Natural killer cell treated with Interleukin-12 subunit alpha and Interleukin-12 subunit beta and Interleukin-15 and Interleukin-18, amount 100 ng/mL, for 72 hours (primary cell): ENCODE measurements around the gene TMED8. TPM values are rescaled to one million over a fixed set of nuclear protein-coding genes. Genes with fewer than 3 reads are reported as not detected.
"Not testable (repeated sequence)": the region's sequence is repeated elsewhere in the genome, so short reads cannot be mapped to it uniquely, and the experiment has no call there.

Source experiments
- ATAC-seq, 2 donors: fragments of 150-1000 bp; cut with Tn5 transposase in 1 of 2; sonication (Bioruptor Pico), chemical (Tn5 transposase) in 1 of 2; 2 replicates each; pipeline ENCODE4 v1.10.0; 2021
- DNase-seq: peaks from one replicate; pipeline ENCODE4 v3.0.0; 2022; ENCODE audit warnings: low spot score
- H3K27ac Mint-ChIP-seq, 2 donors: 1 replicate in 1 of 2; 2 replicates in 1 of 2; pipeline ENCODE4 v1.8.0; 2022; ENCODE audit warnings: mixed read lengths in 2 of 2, mild to moderate bottlenecking in 1 of 2, moderate library complexity in 1 of 2
- H3K27me3 Mint-ChIP-seq, 2 donors: 1 replicate in 1 of 2; 2 replicates in 1 of 2; pipeline ENCODE4 v1.8.0; 2022; ENCODE audit warnings: mixed read lengths in 2 of 2
- H3K36me3 Mint-ChIP-seq: one replicate; pipeline ENCODE4 v1.8.0; 2022; ENCODE audit warnings: mixed read lengths
- H3K4me1 Mint-ChIP-seq, 2 donors: 1 replicate in 1 of 2; 2 replicates in 1 of 2; pipeline ENCODE4 v1.8.0; 2022; ENCODE audit warnings: low read depth in 2 of 2, mixed read lengths in 2 of 2, mild to moderate bottlenecking in 1 of 2
- H3K4me3 Mint-ChIP-seq: one replicate; pipeline ENCODE4 v1.8.0; 2022; ENCODE audit warnings: mixed read lengths
- H3K9me3 Mint-ChIP-seq: 2 replicates; pipeline ENCODE4 v1.8.0; 2022; ENCODE audit warnings: mixed read lengths
- total RNA-seq, 2 donors: library from RNA; stranded (reverse); gene quantifications; one replicate each; pipeline ENCODE4 v1.2.3, GENCODE V29; 2022

Gene TMED8
- total RNA-seq, 2 donors from 2014 or later, result 23.3 to 25.0 TPM

DNA sequence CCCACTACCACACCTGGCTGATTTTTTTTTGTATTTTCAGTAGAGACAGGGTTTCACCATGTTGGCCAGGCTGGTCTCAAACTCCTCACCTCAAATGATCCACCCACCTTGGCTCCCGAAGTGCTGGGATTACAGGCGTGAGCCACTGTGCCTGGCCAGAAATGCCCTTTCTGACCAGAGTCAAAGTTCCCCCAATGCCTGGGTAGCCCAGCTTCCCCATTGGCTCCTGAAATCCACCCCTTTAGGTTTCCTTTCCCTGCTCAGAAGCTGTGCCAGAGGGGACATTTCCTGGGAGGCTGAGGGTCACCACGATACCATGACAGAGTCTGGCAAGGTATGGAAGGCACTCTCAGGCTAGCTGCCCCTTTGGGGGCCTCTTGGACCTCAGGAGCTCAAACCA is 52.6 kb downstream of the TMED8 start:
- ATAC-seq, result no peak
- no peak for DNase-seq
- Mint-ChIP-seq H3K9me3 (no peaks in the 10 kb centered on the region), H3K36me3 (no peaks in the 10 kb centered on the region), H3K27me3 (no peaks in the 10 kb centered on the region), H3K4me3 (no peak overlapping the region), H3K27ac (no peak overlapping the region), H3K4me1 (peaks cover 12 to 17% of the 10 kb centered on the region in 2 donors)

DNA sequence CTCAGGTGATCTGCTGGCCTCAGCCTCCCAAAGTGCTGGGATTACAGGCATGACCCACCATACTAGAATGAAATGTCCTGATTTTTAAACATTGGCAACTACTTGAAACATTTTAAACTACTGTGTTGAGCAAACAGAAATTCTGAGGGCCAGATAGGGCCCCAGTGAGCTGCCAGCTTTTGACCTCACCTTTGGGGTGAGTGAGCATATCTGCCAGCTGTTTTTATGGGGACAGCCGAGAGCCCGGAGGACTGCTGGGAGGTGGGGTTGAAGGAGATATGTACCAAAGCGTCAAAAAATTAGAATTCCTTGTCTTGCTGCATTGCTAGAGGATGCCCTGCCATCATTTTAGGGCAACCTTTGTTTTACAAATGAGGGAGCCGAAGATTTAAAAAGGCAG is 53.3 kb downstream of the TMED8 start:
- Mint-ChIP-seq H3K27me3 (no peaks in the 10 kb centered on the region), H3K4me1 (peaks cover 12 to 17% of the 10 kb centered on the region in 2 donors), H3K36me3 (no peaks in the 10 kb centered on the region), H3K27ac (no peak overlapping the region), H3K4me3 (no peak overlapping the region), H3K9me3 (no peaks in the 10 kb centered on the region)
- ATAC-seq (no peak), DNase-seq (no peak)

- ATAC-seq (no peak), DNase-seq (no peak)
- H3K27ac Mint-ChIP-seq, result peak overlapping the region in 1 of 2 donors; percentile 97
- no peak overlapping the region for H3K4me3 Mint-ChIP-seq
- no peaks in the 10 kb centered on the region for H3K27me3 Mint-ChIP-seq
- no peaks in the 10 kb centered on the region for H3K9me3 Mint-ChIP-seq
- peaks cover 12 to 17% of the 10 kb centered on the region in 2 donors for H3K4me1 Mint-ChIP-seq
- no peaks in the 10 kb centered on the region for H3K36me3 Mint-ChIP-seq
These were observed 53.9 kb downstream of the TMED8 start for GRCh38 chr14:77322951-77323350.

- H3K36me3 Mint-ChIP-seq, result no peaks in the 10 kb centered on the region
- H3K4me1 Mint-ChIP-seq, result peaks cover 12 to 17% of the 10 kb centered on the region in 2 donors
- H3K27ac Mint-ChIP-seq, result peak overlapping the region; percentile 93 to 97
- DNase-seq (no peak), ATAC-seq (no peak)
- H3K9me3 Mint-ChIP-seq, result no peaks in the 10 kb centered on the region
- peak overlapping the region; percentile 90 for H3K4me3 Mint-ChIP-seq
- H3K27me3 Mint-ChIP-seq, result no peaks in the 10 kb centered on the region
These were observed 54.5 kb downstream of the TMED8 start for GRCh38 chr14:77322250-77322902.

- Mint-ChIP-seq H3K4me3 (peak within 1 kb of the TSS; percentile 90), H3K27me3 (no peaks in the 10 kb centered on the region), H3K36me3 (no peaks in the 10 kb centered on the region), H3K4me1 (peaks cover 12 to 17% of the 10 kb centered on the region in 2 donors), H3K9me3 (no peaks in the 10 kb centered on the region), H3K27ac (peak within 1 kb of the TSS; percentile 93 to 97)
- DNase-seq (peak; percentile 95), ATAC-seq (peak; percentile 79 to 87)
These were observed 56.5 kb downstream of the TMED8 start, which contains the start of gene POMT2 for GRCh38 chr14:77320238-77320935. POMT2 (minus strand) TSS chr14:77320883; CDS start chr14:77320681, 202 bp downstream.

DNA sequence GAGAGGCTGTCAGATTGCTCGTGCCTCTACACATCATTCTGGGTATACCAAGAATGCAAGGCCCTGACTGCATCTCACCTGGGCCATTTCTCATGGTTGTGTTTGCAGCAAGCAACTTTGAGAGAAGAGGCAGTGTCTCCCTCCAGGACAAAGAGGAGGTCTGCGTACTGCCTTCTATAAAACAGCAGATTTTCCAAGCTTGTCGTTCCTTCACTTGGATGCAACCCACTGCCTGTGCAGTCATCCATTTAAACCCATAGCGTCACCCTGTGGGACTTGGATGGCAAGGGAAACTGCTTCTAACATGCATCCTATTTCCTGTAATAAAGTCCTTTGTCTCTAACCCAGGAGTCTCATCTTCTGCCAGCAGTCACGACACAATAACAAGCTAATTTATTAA is 57.5 kb downstream of the TMED8 start:
- H3K9me3 Mint-ChIP-seq, result no peaks in the 10 kb centered on the region
- no peak overlapping the region for H3K27ac Mint-ChIP-seq
- peaks cover 12 to 17% of the 10 kb centered on the region in 2 donors for H3K4me1 Mint-ChIP-seq
- H3K36me3 Mint-ChIP-seq, result no peaks in the 10 kb centered on the region
- ATAC-seq (no peak), DNase-seq (no peak)
- H3K4me3 Mint-ChIP-seq, result no peak overlapping the region
- H3K27me3 Mint-ChIP-seq, result no peaks in the 10 kb centered on the region

- H3K36me3 Mint-ChIP-seq, H3K4me3 Mint-ChIP-seq, ATAC-seq, H3K27ac Mint-ChIP-seq, H3K9me3 Mint-ChIP-seq, DNase-seq, H3K27me3 Mint-ChIP-seq: not testable (repeated sequence)
- peaks cover 12 to 17% of the 10 kb centered on the region in 2 donors for H3K4me1 Mint-ChIP-seq
These were observed 58.1 kb downstream of the TMED8 start for GRCh38 chr14:77318756-77319155.

GRCh38 chr14:77318006-77318553 is 58.8 kb downstream of the TMED8 start:
- H3K4me1 Mint-ChIP-seq, result peaks cover 12 to 17% of the 10 kb centered on the region in 2 donors
- no peak overlapping the region for H3K4me3 Mint-ChIP-seq
- no peak overlapping the region for H3K27ac Mint-ChIP-seq
- no peaks in the 10 kb centered on the region for H3K36me3 Mint-ChIP-seq
- no peak for ATAC-seq
- H3K9me3 Mint-ChIP-seq, result no peaks in the 10 kb centered on the region
- H3K27me3 Mint-ChIP-seq, result no peaks in the 10 kb centered on the region
- DNase-seq, result no peak

- H3K36me3 Mint-ChIP-seq, result no peaks in the 10 kb centered on the region
- no peaks in the 10 kb centered on the region for H3K27me3 Mint-ChIP-seq
- peaks cover 7% of the 10 kb centered on the region in 2 donors for H3K4me1 Mint-ChIP-seq
- DNase-seq (no peak), ATAC-seq (no peak)
- H3K27ac Mint-ChIP-seq, result no peak overlapping the region
- H3K4me3 Mint-ChIP-seq, result no peak overlapping the region
- H3K9me3 Mint-ChIP-seq, result no peaks in the 10 kb centered on the region
These were observed 60.0 kb downstream of the TMED8 start for GRCh38 chr14:77316872-77317301.

DNA sequence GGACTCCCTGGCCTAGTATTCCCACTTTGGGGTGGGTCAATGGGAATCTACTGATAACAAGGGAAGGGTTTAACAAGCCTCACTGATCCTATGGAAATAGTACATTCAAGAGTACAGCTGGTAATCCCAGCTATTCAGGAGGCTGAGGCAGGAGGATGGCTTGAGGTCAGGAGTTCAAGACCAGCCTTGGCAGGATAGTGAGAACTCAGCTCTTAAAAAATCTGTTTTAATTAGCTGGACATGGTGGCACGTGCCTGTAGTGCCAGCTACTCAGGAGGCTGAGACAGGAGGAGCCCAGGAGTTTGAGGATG is 60.7 kb downstream of the TMED8 start:
- H3K4me3 Mint-ChIP-seq, result no peak overlapping the region
- H3K27ac Mint-ChIP-seq, result no peak overlapping the region
- no peaks in the 10 kb centered on the region for H3K27me3 Mint-ChIP-seq

GRCh38 chr14:77314539-77315457 is 62.1 kb downstream of the TMED8 start:
- Mint-ChIP-seq H3K36me3 (no peaks in the 10 kb centered on the region), H3K27me3 (no peaks in the 10 kb centered on the region)

More for the DNA sequence above, 60.7 kb downstream of the TMED8 start:
- H3K36me3 Mint-ChIP-seq, result no peaks in the 10 kb centered on the region
- H3K4me1 Mint-ChIP-seq, result peaks cover 6 to 8% of the 10 kb centered on the region in 2 donors
- no peak for DNase-seq
- no peaks in the 10 kb centered on the region for H3K9me3 Mint-ChIP-seq
- no peak for ATAC-seq

GRCh38 chr14:77314043-77314442 is 62.9 kb downstream of the TMED8 start:
- ATAC-seq, result no peak
- Mint-ChIP-seq H3K36me3 (no peaks in the 10 kb centered on the region), H3K4me1 (peaks cover 0 to 4% of the 10 kb centered on the region in 2 donors), H3K4me3 (no peak overlapping the region), H3K27ac (no peak overlapping the region), H3K27me3 (no peaks in the 10 kb centered on the region), H3K9me3 (no peaks in the 10 kb centered on the region)
- DNase-seq, result no peak

More at GRCh38 chr14:77314539-77315457, 62.1 kb downstream of the TMED8 start:
- Mint-ChIP-seq H3K4me3 (no peak overlapping the region), H3K9me3 (no peaks in the 10 kb centered on the region), H3K27ac (no peak overlapping the region), H3K4me1 (peaks cover 2 to 4% of the 10 kb centered on the region in 2 donors)
- DNase-seq, result no peak
- no peak for ATAC-seq

DNA sequence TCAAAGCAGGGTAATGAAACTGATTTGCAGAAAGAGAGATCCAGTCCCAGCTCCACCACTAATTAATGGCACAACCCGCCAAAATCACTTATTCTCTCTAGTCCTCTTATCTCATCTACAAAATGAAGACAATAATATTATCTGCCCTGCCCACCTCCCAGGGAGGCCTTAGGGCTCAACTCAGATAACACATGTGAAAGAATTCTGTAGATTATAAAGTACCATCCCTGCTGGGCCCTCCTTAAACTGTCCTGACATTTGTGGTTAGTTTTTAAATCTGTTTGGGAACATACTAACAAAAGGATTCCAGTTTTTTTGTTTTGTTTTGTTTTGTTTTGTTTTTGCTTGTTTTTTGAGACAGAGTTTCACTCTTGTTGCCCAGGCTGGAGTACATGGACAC is 63.5 kb downstream of the TMED8 start:
- Mint-ChIP-seq H3K27ac (no peak overlapping the region), H3K27me3 (no peaks in the 10 kb centered on the region), H3K4me3 (no peak overlapping the region), H3K36me3 (no peaks in the 10 kb centered on the region), H3K9me3 (no peaks in the 10 kb centered on the region), H3K4me1 (peaks cover 0 to 4% of the 10 kb centered on the region in 2 donors)
- DNase-seq, result no peak
- ATAC-seq, result no peak
